Dermis microvascular lymphatic vessel endothelial cell (primary cell): ENCODE measurements around the gene PPAT. TPM values are rescaled to one million over a fixed set of nuclear protein-coding genes. Genes with fewer than 3 reads are reported as not detected.
"Not testable (repeated sequence)": the region's sequence is repeated elsewhere in the genome, so short reads cannot be mapped to it uniquely, and the experiment has no call there.

ENCODE experiments used
- DNase-seq, 2 donors: peaks; one replicate each; pipeline versions ENCODE4 v3.0.0 to v3.0.0-alpha.2; 2010; ENCODE audit warnings: low read depth in 2 of 2
- total RNA-seq: library from RNA; depleted of rRNA; stranded (reverse); fragments of >200 nt; gene quantifications from 2 replicates; pipeline ENCODE4 v1.2.1, GENCODE V29; 2014

PPAT gene
- total RNA-seq = 9.9 and 12.2 TPM in 2 replicates

GRCh38 chr4:56435140-56435926 lies at the start of gene PPAT:
TSS of gene PPAT (minus strand) at chr4:56435615. CDS start at chr4:56435477, 138 bp downstream.
- peak; percentile 91 to 99 for DNase-seq

GRCh38 chr4:56480691-56481090 lies 45.3 kb upstream of the PPAT start:
- no peak for DNase-seq

GRCh38 chr4:56477192-56477702 lies 41.8 kb upstream of the PPAT start:
- no peak for DNase-seq

- no peak for DNase-seq
Observed at GRCh38 chr4:56475917-56476316, 40.5 kb upstream of the PPAT start.

- DNase-seq = peak in 1 of 2 donors; percentile 65
Observed at GRCh38 chr4:56469489-56470210, 34.2 kb upstream of the PPAT start.

- peak; percentile 29 to 77 for DNase-seq
Observed at GRCh38 chr4:56468097-56468422, 32.6 kb upstream of the PPAT start.

- DNase-seq = peak; percentile 47 to 93
Observed at GRCh38 chr4:56467284-56468096, 32.1 kb upstream of the PPAT start, which contains the start of gene SRP72. TSS of gene SRP72 (plus strand) at chr4:56467617. CDS start at chr4:56467636, 19 bp downstream.

GRCh38 chr4:56466910-56467283 lies 31.5 kb upstream of the PPAT start:
- DNase-seq = peak in 1 of 2 donors; percentile 16

GRCh38 chr4:56466296-56466761 lies 30.9 kb upstream of the PPAT start:
- peak in 1 of 2 donors; percentile 64 for DNase-seq

GRCh38 chr4:56465599-56466295 lies 30.3 kb upstream of the PPAT start:
- no peak for DNase-seq

GRCh38 chr4:56464581-56464980 lies 29.2 kb upstream of the PPAT start:
- no peak for DNase-seq

- no peak for DNase-seq
Observed at GRCh38 chr4:56463711-56464110, 28.3 kb upstream of the PPAT start.

GRCh38 chr4:56462157-56462556 lies 26.7 kb upstream of the PPAT start:
- DNase-seq = no peak

GRCh38 chr4:56460085-56460484 lies 24.7 kb upstream of the PPAT start:
- no peak for DNase-seq

GRCh38 chr4:56450342-56450741 lies 14.9 kb upstream of the PPAT start:
- no peak for DNase-seq

- not testable (repeated sequence) for DNase-seq
Observed at GRCh38 chr4:56449475-56449874, 14.1 kb upstream of the PPAT start.

- DNase-seq = no peak
Observed at GRCh38 chr4:56448301-56448700, 12.9 kb upstream of the PPAT start.

GRCh38 chr4:56445699-56446098 lies 10.3 kb upstream of the PPAT start:
- DNase-seq = no peak

- no peak for DNase-seq
Observed at GRCh38 chr4:56444719-56445118, 9.3 kb upstream of the PPAT start.

GRCh38 chr4:56440983-56441382 lies 5.6 kb upstream of the PPAT start:
- DNase-seq = no peak

- DNase-seq = no peak
Observed at GRCh38 chr4:56438766-56439165, 3.4 kb upstream of the PPAT start.
